HG02840 (cell line): Measurements from ENCODE around the gene SSH3.

ENCODE experiments used
- ATAC-seq: cut with Tn5 transposase; IDR thresholded peaks from one replicate; pipeline ENCODE4 v1.9.1; 2021; ENCODE audit warnings: mild to moderate bottlenecking, moderate library complexity, moderate number of reproducible peaks; ENCODE audit not compliant: unreplicated experiment, low FRiP score

SSH3 gene

DNA sequence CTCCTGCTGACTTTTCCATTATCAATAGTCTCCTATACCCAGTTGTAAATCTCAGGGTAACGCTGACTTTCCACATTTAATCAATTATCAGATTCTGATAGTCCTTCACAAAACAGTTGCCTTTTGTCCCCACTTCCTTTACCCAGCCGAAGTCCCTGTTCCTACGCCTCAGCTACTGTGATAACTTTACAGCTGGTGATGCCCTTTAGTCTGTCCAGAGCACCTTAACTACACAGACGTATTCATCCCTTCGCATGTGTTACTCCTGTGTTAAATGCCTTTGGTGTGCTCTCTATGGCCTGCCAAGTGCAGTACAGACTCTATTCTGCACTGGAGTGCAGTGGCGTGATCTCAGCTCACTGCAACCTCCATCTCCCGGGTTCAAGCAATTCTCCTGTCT, 20.2 kb downstream of the SSH3 start:
- ATAC-seq: no peak

GRCh38 chr11:67332081-67332691, 28.9 kb downstream of the SSH3 start:
- ATAC-seq: no peak

DNA sequence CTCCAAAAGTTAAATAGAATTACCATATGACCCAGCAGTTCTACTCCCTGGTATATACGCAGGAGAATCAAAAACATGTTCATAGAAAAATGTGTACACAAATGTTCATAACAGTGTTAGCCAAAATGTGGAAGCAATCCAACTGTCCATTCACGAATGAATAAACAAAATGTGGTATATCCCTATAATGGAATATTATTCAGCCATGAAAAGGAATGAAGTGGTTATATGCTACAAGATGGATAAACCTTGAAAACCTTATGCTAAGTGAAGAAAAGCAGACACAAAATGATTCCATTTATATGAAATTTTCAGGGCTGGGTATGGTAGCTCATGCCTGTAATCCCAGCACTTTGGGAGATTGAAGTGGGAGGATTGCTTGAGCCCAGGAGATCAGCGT, 33.9 kb downstream of the SSH3 start:
- no peak for ATAC-seq

GRCh38 chr11:67344264-67344663, 40.9 kb downstream of the SSH3 start:
- no peak for ATAC-seq

GRCh38 chr11:67345247-67345919, 42.1 kb downstream of the SSH3 start:
- no peak for ATAC-seq

GRCh38 chr11:67345920-67346819, 42.8 kb downstream of the SSH3 start:
- no peak for ATAC-seq

- ATAC-seq: no peak
These were observed 44.8 kb downstream of the SSH3 start for GRCh38 chr11:67347964-67348749.

- ATAC-seq: no peak
These were observed 45.7 kb downstream of the SSH3 start for GRCh38 chr11:67349036-67349435.

DNA sequence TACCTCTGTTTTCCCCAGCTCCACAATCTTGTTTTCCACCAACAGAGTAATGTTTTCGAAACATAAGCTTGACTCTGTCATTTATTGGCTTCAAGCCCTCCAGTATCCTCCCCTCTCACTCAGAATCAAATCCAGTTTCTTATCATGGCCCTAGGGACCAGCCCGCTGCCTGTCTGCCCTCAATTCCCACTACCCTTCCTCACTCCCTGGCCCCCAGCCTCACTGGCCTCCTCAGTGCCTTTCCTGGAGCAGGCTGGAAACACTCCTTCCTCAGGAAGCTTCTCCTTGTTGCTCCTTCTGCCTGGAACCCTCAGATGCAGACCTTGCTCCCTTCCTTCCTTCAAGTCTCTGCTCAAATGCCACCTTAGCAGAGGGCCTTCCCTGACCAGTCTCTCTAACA, 46.1 kb downstream of the SSH3 start:
- ATAC-seq: no peak

DNA sequence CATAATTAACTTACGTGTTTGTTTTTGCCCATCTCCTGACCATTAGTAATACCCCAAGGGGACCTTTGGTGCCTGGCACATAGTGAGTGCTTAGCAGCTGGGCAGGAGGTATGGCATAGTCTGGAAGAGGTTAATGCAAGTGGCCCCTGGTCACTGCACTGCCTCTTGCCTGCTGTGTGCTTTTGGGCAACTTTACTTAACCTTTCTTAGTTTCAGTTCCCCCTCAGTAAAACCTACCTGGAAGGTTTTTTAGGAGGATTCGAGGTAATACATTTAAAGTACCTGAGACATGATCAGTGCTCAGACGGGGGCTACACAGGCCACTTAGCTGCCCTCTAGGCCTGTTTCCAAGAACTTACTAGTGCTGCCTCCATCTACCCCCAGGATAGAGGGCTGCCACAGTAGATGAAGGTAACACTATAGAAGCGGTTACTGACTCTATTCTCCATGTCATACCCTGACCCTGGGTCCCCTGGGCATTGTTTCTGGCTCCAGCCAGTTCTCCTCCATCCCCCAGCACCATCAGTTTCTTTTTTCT, 46.7 kb downstream of the SSH3 start:
- no peak for ATAC-seq

- ATAC-seq: no peak
These were observed 48.1 kb downstream of the SSH3 start for GRCh38 chr11:67351275-67352005.

DNA sequence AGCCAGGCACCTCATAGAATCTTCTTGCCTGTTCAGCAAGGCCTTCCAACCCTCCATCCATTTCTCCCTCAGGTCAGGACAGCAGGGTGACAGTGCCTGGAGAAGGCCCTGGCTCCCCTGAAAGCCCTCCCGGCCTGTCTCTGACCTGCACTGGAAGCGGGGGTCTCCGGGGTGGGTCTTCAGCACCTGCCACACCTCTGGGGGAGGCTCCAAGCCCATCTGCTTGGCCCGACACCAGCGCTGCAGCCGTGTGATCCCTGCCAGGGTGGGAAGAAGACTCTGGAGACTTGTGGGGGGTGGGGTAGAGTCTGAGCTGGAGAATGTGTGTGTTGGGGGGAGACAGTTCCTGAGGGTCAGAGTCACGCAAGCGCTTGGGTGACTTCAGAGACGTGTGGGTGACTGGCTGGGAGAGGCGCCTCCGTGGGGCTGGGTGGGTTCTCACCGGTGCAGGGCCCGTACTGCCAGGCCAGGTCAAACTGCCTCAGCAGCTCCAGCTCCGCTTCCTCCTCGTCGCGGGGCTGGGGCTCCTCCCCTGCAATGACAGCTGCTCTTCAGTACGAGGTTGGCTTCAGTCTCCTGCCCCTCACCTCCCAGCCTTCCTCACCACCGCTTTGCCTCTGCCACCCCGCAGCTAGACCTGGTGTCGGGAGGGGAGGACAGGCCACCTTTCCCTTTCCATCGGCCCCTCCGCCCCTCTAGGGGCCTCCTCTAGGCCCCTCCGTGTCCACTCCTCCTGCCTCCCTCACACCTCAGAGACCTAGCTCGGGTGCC, 49.4 kb downstream of the SSH3 start:
- peak; percentile 1 for ATAC-seq

GRCh38 chr11:67353317-67354074, 50.2 kb downstream of the SSH3 start, which contains the start of gene POLD4:
Gene POLD4, minus strand, starts transcription at chr11:67353546. Its CDS starts 147 bp downstream, at chr11:67353399.
- ATAC-seq: peak; percentile 72

DNA sequence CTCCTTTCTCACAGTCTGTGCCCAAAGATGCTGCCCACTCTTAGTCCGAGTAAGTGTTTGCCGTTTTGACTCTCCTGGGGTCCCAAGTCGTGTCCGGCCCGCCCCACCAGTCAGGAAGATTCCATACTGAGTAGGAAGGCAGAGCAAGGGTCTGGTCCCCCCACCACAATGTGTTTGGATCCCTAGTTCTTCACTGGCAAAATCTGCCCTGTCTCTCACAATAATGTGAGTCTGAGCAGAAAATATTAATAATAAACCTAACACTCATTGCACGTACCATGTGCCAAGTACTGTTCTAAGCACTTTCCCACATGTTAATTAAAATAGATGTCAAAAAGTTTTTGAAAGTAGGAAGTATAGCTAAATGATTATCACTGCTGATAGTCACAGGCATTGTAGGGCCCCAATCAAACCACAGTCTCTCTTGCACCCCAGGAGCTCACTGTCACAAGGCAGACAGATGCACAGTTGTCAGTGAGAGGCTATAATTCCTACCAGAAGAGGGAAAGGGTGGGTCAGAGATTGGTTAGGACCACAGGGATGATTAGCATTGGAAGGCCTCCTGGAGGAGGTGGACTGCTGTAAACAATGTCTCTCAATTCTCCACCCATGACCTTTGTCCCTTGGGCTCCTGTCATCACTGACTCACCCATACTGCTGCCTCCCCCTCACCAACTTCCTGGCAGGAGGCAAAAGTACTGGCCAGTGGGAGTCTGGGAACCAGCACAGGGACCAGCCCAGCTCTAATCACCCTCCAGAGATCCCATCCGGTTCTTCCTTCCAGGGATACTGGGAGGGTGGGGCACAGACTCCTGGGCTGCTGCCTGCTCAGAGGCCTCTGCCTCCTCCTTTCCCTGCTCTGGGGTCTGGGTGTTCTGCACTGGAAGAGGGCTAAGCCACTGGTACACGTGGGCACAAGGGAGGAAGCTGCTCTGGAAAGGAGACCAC, 51.0 kb downstream of the SSH3 start:
- no peak for ATAC-seq

DNA sequence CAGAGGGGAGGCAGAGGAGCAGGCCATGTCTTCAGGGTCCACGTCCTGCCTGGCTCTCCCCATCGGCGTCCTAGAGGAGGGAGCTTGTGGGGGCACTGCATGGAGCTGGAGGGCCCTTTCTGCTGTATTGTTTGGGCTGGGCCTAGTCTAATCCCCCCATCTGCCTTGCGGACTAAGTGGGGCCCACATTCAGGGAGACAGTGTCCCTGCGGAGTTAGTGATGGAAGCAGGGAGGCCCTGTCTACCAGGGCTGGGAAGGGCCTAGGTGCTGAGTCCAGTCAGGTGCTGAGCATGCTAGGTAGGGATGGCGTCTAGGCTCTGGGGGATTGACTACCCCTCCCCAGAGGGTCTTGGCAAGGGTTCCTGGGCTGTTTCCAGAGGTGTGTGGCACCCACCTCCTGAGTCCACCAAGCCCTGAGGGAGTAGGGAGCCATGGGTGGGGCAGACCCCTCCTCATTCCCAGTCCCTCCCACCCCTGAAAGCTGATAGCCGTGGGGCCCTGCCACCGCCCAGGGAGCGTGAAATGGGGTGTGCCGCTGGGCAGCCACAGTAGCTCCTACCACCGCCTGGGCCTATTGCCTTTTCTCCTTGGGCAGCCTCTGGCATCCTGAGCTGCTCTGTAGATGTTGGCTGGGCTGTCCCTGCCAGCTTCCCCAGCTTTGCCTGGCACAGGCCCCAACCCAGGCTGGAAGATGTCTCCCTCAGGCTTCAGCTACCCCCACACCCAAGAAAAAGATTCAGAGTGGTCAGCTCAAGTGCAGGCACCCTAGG, 51.9 kb downstream of the SSH3 start:
- no peak for ATAC-seq

DNA sequence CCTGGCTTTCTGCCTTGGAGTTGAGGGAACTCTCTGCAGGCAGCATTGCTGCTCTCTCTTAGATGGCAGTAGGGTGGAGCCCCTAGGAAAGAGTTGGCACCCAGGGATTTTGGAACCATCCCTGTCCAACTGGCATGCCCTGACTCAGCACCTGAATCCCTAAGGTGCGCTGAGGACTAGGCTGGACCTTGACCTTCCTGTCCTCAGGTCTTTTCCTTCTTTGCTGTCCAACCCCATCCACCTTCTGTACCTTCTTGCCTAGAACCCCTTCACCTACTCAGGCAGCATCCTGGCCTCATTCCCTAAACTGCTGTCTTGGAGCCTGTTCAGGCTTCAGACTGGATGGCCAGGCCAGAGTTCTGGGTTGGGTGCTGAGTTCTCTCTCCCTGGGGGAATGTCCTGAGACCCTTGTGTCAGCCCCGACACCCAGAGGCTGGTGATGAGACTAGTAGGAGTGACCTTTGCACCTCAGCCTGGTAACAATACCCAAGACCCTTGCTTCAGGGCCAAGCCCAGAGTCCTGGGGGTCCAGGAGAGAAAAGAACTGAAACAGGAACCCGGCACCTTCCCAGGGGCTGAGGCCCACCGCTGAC, 52.6 kb downstream of the SSH3 start:
- no peak for ATAC-seq
